ENCODE data around the gene CNOT6L.

CNOT6L gene

GRCh38 chr4:77820649-77821561 lies 1.7 kb upstream of the CNOT6L start:
- DNase-seq (ENCODE audit: low read depth, low spot score): peak; percentile 14

- peak; percentile 94 for DNase-seq (ENCODE audit: low read depth, low spot score)
These were observed 878 bp upstream of the CNOT6L start for GRCh38 chr4:77819843-77820648.

GRCh38 chr4:77819404-77819842 lies 255 bp upstream of the CNOT6L start:
- peak; percentile 67 for DNase-seq (ENCODE audit: low read depth, low spot score)

- peak; percentile 88 for DNase-seq (ENCODE audit: low read depth, low spot score)
These were observed 1.0 kb downstream of the CNOT6L start for GRCh38 chr4:77818073-77818601.

- peak; percentile 29 for DNase-seq (ENCODE audit: low read depth, low spot score)
These were observed 1.7 kb downstream of the CNOT6L start for GRCh38 chr4:77817304-77818072.

GRCh38 chr4:77816546-77816945 lies 2.6 kb downstream of the CNOT6L start:
- DNase-seq (ENCODE audit: low read depth, low spot score): no peak

GRCh38 chr4:77815636-77816035 lies 3.5 kb downstream of the CNOT6L start:
- no peak for DNase-seq (ENCODE audit: low read depth, low spot score)

GRCh38 chr4:77805840-77806239 lies 13.3 kb downstream of the CNOT6L start:
- no peak for DNase-seq (ENCODE audit: low read depth, low spot score)

GRCh38 chr4:77804471-77804870 lies 14.7 kb downstream of the CNOT6L start:
- DNase-seq (ENCODE audit: low read depth, low spot score): peak; percentile 16

- no peak for DNase-seq (ENCODE audit: low read depth, low spot score)
These were observed 16.8 kb downstream of the CNOT6L start for GRCh38 chr4:77802402-77802801.

GRCh38 chr4:77801260-77801608 lies 17.9 kb downstream of the CNOT6L start:
- DNase-seq (ENCODE audit: low read depth, low spot score): no peak

- peak; percentile 52 for DNase-seq (ENCODE audit: low read depth, low spot score)
These were observed 18.5 kb downstream of the CNOT6L start for GRCh38 chr4:77800483-77801259.

GRCh38 chr4:77800077-77800476 lies 19.1 kb downstream of the CNOT6L start:
- no peak for DNase-seq (ENCODE audit: low read depth, low spot score)

GRCh38 chr4:77798385-77798784 lies 20.8 kb downstream of the CNOT6L start:
- DNase-seq (ENCODE audit: low read depth, low spot score): no peak

- no peak for DNase-seq (ENCODE audit: low read depth, low spot score)
These were observed 21.9 kb downstream of the CNOT6L start for GRCh38 chr4:77797239-77797638.

GRCh38 chr4:77795326-77795725 lies 23.8 kb downstream of the CNOT6L start:
- DNase-seq (ENCODE audit: low read depth, low spot score): no peak

- DNase-seq (ENCODE audit: low read depth, low spot score): no peak
These were observed 29.0 kb downstream of the CNOT6L start for GRCh38 chr4:77790146-77790545.

GRCh38 chr4:77788990-77789389 lies 30.2 kb downstream of the CNOT6L start:
- no peak for DNase-seq (ENCODE audit: low read depth, low spot score)

- no peak for DNase-seq (ENCODE audit: low read depth, low spot score)
These were observed 31.2 kb downstream of the CNOT6L start for GRCh38 chr4:77787969-77788368.

GRCh38 chr4:77785669-77786068 lies 33.5 kb downstream of the CNOT6L start:
- no peak for DNase-seq (ENCODE audit: low read depth, low spot score)

GRCh38 chr4:77783895-77784294 lies 35.3 kb downstream of the CNOT6L start:
- no peak for DNase-seq (ENCODE audit: low read depth, low spot score)

All from astrocyte of the hippocampus (primary cell).